SHP77 treated with DMSO at 0.1 percent for 48 hours (cell line): Measurements from ENCODE around the gene FIZ1.

ENCODE experiments used
- DNase-seq: peaks from one replicate; lab custom pipeline; 2025; lab: John Stamatoyannopoulos, UW

FIZ1 gene

DNA sequence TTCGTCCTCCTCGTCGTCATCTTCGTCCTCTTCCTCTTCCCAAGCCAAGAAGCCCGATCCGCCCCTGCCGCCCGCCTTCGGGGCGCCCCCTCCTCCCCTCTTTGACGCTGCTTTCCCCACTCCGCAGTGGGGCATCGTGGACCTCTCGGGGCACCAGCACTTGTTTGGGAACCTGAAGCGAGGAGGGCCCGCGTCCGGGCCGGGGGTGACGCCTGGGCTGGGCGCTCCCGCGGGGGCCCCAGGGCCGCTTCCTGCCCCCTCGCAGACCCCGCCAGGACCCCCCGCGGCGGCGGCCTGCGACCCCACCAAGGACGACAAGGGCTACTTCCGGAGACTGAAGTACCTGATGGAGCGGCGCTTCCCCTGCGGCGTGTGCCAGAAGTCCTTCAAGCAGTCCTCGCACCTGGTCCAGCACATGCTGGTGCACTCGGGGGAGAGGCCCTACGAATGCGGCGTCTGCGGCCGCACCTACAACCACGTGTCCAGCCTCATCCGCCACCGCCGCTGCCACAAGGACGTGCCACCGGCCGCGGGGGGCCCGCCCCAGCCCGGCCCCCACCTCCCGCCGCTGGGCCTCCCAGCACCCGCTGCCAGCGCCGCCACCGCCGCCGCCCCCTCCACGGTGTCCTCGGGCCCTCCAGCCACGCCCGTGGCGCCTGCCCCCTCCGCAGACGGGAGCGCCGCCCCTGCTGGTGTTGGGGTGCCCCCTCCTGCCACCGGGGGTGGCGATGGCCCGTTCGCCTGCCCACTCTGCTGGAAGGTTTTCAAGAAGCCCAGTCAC lies 14.8 kb upstream of the FIZ1 start:
- no peak for DNase-seq

DNA sequence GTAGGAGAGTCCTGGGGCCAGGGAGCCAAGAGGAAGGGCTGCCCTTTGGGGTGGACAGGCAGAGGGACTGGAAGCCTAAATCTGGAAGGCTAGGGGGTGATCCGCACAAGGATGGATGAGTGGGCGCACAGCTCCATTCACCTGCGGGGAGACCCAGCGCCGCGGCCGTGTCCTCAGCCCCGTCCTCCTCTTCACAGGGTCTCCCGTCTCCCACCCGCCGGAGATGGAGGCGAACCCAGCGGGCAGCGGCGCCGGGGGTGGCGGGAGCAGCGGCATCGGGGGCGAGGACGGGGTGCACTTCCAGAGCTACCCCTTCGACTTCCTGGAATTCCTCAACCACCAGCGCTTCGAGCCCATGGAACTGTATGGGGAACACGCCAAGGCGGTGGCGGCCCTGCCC lies 14.1 kb upstream of the FIZ1 start:
- DNase-seq: no peak

DNA sequence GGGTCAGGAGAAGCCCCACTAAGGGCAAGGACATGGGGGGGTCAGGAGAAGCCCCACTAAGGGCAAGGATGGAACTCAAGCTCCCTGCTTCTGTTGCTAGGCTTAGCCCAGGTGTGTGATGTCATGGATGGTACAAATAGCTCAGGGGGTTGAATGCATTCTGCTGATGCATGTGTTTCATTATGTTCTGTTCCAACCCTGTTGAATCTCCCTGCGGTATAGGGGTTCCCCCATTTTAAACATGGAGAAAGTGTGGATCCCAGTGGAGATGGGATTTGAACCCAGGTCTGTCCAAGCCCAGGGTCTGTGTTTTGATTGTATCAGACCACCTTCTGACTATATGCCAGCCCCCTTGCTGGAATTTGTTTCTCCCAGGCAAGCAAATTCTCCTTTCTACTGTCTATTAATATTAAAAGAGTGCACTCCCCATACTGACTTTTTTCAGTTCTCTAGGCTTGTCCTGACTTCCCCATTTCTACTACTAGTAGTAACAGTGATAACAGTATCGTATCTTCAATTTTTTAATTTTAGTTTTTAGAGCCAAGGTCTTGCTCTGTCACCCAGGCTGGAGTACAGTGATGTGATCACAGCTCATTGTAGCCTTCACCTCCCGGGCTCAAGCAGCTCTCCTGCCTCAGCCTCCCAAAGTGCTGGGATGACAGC lies 12.8 kb upstream of the FIZ1 start:
- DNase-seq: no peak

DNA sequence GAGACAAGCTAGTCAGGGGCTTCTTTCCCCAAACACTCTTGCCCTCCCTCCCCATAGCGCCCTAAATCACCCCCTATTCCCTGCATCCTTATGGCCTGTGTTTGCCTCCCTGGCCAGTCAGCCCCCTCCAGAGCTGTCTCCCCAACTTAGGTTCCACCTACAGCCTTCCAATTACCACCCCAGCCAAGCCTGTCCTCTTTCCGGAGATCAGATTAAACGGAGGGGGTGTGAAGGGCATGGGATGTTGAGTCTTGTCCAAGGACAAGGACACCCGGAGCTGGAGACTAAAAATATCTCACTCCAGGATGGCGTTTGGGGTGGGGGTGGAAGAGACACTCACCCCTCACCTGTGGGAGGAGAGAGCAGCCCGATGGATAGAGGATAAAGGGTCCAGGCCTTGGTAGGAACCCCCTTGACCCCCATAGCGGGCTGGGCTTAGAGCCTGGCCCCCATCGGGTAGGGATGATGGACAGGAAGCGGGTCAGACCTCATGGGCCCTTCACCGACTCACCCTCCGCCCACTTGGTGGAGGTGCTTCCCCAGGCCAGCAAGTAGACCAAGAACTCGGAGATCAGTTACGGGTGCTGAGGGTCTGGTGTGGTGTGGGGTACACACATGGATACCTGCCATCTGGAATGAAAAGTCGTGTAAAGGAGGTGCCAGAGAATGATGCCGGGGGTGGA lies 12.1 kb upstream of the FIZ1 start:
- DNase-seq: no peak

DNA sequence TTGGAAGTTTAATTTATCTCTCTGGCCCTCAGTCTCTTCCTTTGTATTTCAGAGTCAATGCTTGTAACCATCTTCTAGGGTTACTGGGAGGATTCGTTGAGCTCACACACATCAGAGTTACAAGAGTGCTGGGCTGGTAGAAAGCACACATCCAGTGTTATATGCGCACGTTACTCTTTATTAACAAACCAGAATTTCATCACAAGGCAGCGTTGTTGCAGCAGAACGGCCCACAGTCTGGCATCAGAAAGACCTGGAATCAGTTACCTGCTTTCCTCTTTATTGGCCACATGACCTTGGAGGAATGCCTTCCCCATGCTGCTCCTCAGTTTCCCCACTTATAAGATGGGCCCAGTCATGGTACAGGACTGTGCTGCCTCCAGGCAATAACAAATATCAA lies 10.0 kb upstream of the FIZ1 start:
- no peak for DNase-seq

DNA sequence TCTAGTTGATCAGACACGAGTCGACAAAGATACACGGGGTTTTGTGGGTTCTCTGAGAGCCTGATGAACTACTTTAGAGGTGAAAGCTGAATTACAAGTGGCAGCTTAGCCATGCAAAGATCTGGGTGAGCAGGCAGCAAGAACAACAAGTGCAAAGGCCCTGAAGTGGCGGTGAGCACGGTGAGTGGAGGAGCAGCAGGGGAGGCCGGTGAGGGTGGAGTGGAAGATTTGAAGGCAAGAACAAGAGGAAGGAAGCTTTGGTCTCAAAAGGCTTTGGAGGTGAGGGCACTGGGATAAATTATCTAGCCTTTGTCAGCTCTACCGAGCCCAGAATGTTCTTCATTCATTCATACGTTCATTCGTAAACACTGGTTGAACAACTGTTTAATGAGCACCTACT lies 7.5 kb upstream of the FIZ1 start:
- no peak for DNase-seq

DNA sequence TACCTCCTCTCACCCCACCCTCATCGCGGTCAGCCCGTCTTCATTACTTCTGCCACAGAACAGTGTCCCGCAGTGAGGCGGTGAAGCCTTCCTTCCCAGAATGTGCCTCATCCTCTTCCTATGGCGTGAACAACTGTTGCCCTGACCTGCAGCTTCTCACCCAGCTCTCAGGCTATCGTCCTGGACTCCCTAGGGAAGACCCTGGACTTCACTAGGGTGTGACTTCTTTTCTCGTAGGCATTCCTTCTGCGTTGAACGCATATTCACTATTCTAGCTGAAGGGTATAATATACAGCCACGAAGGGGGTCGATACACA lies 7.1 kb upstream of the FIZ1 start:
- no peak for DNase-seq

DNA sequence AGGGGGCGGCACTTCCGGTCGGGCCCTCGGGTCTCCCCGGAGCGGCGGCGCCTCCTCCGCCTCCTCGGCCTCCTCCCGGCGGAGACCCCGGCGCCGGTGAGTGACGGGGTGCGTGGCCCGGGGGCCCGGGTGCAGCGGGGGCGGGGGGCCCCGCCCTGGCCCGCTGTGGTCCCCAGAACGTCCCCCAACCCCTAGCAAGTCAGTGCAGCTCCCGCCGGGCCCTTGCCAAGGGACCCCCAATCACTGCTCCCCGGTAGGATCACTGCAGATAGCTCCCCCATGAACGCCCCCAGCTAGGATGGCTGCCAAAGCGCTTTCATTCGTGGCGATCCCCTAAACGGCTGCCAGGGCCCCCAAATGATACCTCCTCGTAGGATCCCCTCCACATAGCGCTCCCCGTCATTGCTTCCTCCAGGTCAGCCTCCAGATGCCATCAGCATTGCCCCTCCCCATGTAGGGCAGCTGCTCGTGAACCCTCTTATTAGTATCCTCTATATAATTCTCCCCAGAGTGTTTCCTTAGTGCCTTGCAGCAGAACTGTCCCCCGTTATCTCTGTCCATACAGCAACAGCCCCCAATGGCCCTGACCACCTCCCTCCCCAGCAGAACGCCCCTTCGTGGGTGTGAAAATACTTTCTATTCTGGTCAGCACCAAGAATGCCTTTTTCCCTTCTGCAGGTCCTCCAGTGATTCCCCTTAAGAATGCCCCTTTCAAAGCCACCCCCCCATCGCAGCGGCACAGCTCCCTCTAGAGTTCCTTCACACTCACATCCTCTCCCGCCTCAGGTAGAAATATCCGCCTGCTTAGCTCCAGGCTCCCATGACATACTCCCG lies 6.5 kb upstream of the FIZ1 start, which contains the start of gene ZNF865:
ZNF865 (plus strand) TSS at position 11 of the 834 bp plus-strand sequence. CDS start 7,972 bp downstream, outside the sequence.
- DNase-seq: peak; percentile 26

DNA sequence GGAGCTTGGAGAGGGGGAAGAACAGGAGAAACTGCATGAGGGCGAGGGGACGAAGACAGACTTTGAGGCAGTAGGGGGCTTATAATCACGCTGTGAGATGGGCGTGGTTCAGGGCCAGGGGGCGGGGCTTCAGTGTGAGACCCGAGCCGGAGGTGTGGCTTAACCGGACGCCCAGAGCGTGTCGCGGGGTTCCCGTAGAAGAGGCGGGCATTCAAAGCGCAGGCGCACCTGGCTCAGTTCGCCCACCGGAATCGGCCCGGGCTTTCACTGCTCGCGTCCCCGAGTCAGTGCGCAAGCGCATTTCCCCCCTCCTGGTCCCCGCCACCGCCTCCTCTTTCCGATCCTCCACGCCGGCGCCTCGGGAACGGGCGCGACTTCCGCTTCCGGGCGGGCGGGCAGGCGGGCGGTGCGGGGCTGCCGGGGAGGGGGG lies 5.9 kb upstream of the FIZ1 start:
- DNase-seq: peak; percentile 90

DNA sequence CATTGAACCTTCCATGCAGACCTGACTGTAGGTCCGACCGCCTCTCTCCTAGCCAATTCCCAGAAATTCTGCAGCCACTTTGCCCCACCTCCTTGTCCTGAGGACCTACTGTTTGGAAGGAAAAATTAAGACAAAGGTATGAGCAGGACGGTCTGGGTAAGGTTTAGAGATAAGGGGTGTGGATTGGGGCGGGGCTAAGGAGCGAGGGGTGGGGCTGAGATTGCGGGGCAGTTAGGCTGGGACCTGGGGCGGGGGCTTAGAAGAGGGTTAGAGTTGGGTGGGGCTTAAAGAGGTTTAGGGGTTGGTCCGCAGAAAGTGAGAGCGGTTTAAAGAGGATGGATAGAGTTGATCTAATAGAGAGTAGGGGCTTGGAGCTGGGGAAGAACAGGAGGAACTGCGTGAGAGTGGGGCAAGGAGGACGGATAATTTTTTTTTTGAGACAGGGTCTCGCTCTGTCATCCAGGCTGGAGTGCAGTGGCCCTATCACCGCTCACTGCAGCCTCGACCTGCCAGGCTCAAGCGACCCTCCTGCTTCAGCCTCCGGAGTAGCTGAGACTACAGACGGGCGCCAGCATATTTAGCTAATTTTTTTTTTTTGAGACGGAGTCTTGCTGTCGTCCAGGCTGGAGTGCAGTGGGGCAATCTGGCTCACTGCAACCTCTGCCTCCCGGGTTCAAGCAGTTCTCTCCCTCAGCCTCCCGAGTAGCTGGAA lies 4.4 kb upstream of the FIZ1 start:
- no peak for DNase-seq

DNA sequence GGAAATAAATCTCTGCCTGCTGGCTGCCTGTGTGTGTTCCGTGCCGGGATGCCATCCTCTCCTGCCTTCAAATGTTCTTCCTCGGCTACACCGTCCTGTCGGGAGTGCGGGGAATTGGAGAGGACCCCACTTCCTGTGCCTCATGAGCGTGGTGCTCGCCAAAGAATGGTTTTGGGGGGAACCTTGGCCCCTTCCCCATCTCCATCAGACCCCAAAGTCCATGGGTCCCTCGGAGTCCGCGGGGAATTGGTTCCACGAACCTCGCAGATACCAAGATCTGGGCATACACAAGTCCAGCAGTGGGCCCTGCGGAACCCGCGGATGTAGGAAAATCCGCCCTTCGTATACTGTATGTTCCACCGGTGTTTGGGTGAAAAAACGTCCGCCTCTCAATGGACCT lies 3.8 kb upstream of the FIZ1 start:
- DNase-seq: no peak

DNA sequence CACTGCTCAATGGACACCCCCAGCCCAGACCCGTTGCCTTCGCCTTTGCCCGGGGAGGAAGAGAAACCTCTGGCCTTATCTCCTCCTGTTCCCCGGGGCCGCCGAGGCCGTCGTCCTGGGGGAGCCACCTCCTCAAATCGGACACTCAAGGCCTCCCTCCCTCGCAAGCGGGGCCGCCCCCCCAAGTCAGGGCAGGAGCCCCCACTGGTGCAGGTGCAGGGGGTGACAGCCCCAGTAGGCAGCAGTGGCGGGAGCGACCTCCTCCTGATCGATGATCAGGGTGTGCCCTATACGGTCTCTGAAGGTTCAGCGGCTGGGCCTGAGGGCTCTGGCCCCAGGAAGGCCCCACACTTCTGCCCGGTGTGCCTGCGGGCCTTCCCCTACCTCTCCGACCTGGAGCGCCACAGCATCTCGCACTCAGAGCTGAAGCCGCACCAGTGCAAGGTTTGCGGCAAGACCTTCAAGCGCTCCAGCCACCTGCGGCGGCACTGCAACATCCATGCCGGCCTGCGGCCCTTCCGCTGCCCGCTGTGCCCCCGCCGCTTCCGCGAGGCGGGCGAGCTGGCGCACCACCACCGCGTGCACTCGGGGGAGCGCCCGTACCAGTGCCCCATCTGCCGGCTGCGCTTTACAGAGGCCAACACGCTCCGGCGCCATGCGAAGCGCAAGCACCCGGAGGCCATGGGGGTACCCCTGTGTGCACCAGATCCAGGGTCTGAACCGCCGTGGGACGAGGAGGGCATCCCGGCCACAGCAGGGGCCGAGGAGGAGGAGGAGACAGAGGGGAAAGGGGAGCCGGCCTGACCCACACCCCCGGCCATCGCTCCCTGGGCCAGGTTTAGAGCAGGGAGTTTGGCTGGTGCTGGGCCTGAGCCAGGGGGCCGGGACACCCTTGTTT lies 3.0 kb upstream of the FIZ1 start:
- DNase-seq: no peak

DNA sequence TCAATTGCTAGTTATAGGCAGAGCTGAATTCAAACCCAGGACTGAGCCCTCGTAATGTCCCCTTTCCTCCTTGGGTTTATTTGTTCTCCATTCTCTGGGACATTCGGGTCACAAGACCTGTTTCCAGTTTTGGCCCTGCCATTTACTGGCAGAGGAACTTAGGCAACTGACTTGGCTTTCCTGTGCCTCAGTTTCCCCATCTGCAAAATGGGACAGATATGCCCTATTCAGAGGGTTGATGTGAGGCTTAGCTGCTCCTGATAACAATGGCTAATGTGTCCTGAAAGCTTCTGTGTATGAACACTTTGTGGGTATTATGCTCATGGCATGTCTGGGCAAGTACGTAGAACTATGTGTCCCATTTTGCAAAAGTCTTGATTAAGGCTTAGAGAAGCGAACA lies 1.8 kb upstream of the FIZ1 start:
- DNase-seq: no peak

DNA sequence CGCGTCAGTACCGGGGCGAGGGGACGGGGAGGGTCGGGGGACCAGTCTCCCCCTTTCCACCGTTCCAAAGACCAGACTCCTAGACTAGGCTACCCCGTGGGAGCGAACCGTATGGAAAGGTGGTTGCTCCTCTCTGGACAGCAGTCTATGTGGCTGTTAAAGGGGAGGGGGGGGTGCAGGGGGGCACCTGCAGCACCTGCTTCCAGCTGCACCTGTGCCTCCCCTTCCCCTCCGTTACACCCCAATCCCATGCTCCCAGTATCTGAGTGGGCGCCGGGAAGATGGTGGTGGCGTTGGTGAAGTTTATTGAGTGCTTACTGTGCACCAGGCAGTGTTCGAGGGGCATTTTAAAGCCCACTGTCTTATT lies 1.3 kb upstream of the FIZ1 start:
- DNase-seq: no peak

DNA sequence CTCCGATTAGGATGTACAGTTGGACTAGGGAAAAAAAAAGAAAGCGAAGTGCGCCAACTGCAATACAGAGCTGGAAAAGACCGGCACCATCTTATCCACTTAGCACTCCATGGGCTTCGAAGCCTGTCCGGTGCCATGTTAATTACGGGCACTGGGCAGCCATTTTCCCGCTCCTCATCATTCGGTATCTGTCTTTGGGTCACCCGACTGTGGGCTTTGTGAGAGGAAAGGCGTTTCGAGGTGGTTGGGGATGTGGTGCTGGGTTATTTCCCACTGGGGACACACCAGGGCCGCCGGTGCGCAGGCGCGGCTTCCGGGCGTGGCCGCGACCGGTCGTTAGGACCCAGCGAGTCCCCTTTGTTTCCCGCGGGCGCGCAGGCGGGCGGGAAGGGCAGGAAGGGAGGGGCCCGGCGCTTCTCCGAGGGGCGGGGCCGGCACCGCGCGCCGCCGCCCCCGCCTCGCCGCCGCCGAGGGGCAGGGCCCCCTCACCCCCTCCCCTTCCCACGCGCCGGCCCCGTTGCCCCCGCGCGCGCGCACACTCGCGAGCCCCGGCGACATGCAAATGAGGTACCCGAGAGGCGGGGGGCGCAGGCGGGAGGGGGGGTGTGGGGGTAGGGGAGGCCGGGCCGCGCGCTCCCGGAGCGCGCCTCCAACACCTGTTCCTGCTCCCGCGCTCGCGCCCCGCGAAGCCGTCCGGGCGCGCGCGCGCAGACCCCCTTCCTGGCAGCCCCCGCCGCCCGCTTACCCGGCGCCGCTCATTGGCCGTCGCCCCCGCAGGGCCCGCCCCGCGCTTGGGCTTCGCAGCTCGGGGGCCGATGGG lies 735 bp upstream of the FIZ1 start, which contains the start of gene ZNF524:
ZNF524 (plus strand) TSS at position 447 of the 820 bp plus-strand sequence. CDS start 1,825 bp downstream, outside the sequence.
- peak; percentile 88 for DNase-seq

DNA sequence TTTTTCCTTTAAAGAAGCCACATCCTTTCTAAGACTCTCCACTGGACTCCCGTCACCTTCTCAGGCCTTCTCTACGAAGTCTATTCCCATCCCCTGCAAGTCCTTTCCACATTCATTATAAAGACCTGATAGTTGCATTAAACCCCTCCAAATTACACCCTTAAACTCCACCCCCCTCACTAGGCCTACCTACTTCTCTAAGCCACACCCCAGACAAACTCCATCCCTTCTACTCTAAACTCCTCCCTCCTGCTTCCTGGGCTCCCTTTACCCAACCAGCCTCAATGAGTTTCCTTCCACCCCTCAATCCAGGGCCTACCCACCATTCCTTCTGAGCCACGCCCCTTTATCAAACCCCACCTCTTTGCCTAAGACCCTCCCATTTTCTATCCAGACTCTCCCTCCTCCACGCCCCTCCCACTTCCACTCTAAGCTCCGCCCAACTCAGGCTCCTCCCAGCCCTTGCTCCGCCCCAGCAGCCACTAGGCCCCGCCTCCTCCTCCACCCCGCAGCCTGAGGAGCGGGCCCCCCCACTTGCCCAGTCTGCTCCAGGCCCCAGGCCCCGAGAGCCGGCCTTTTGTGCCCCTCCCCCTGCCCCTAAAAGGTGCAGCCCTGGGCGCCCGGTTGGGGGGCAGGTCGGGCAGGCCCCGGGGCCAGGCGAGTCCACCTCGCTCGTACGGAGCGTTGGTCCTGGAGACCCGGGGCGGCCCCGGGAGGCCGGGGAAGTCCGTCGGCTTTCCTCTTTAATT lies 424 bp downstream of the FIZ1 start:
- DNase-seq: peak; percentile 93

DNA sequence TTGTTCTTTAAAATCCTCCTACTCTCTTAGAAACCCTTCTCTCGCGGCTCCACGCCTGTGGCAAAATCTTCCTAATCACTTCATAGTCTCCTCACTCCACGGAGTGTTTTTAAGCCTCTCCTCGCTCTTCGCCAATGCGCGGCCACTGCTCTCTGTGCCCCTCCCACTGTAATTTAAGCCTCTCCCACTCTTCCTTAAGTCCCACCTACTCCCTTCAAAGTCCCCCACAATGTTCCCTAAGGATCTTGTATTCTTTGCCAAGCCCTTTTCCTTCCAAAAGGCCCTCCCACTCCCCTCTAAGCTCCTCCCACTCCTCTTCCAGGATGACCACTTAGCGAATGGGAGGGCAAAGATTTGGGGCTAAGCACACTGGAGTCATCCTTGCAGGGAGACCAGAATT lies 1.3 kb downstream of the FIZ1 start:
- no peak for DNase-seq

DNA sequence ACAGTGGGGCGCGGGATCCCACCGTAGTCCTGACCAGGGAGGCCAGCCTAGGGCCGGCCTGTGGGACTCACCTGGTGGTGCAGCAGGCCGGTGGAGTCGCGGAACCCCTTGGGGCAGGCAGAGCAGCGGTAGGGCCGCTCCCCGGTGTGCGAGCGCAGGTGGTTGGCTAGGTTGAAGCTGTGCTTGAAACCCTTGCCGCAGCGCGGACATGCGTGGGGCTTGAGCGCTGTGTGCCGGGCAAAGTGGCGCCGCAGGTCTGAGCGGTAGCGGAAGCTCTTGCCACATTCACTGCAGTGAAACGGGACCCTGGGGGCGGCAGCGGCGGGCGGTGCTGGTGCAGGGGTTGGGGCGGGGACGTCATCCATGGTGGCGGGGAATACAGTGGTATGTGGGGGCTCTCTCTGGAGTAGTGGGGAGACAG lies 1.8 kb downstream of the FIZ1 start:
- no peak for DNase-seq

DNA sequence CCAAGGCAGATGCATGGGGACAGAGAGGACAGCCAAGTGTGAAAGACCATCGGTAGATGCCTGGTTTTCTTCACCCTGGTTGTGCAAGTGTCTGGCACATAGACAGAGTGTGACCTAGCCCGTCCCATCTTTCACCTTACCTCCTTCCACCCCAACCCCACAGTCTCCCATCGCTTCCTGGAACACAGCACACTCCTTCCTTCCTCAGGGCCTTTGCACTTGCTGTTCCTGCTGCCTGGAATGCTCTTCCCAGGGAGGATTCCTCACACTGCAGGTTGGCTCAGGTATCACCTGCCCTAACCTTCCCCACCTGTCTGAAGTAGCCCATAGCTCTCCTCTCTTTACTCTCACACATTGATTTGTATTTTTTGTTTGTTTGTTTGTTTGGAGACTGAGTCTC lies 3.0 kb downstream of the FIZ1 start:
- no peak for DNase-seq
